CD14-positive monocyte (primary cell): ENCODE measurements around the gene RHBDL3. TPM values are rescaled to one million over a fixed set of nuclear protein-coding genes. Genes with fewer than 3 reads are reported as not detected.
A peak's percentile ranks its signal among the peaks of the same experiment; 100 is the strongest.

ENCODE experiments used
- DNase-seq, 3 donors: peaks; one replicate each; pipeline ENCODE4 v3.0.0-alpha.2; 2011 to 2022
- H2AFZ ChIP-seq: 2 replicates; pipeline ENCODE4 v1.6.0; 2012; ENCODE audit warnings: mild to moderate bottlenecking, low read depth, low read length, inconsistent platforms; ENCODE audit not compliant: insufficient read depth, poor library complexity, severe bottlenecking
- H3K27ac ChIP-seq, 2 donors: 1 replicate in 1 of 2; 2 replicates in 1 of 2; pipeline ENCODE4 v1.5.1; 2012 to 2013; ENCODE audit warnings: low read length in 2 of 2, control low read depth in 1 of 2, inconsistent platforms in 1 of 2, low read depth in 1 of 2, mild to moderate bottlenecking in 1 of 2
- H3K27me3 ChIP-seq, 2 donors: one replicate each; pipeline versions ENCODE4 v1.6.0 to v1.6.1; 2011 to 2013; ENCODE audit warnings: low read length in 2 of 2; ENCODE audit not compliant: control insufficient read depth in 2 of 2, insufficient read depth in 2 of 2
- H3K36me3 ChIP-seq, 2 donors: replicated peaks in 1 of 2; 1 replicate in 1 of 2; 2 replicates in 1 of 2; pipeline versions ENCODE4 v1.5.1 to v1.6.1; 2012 to 2013; ENCODE audit warnings: low read length in 2 of 2, control low read depth in 1 of 2, inconsistent platforms in 1 of 2, mild to moderate bottlenecking in 1 of 2; ENCODE audit not compliant: insufficient read depth in 2 of 2, control insufficient read depth in 1 of 2
- H3K4me1 ChIP-seq, 2 donors: 1 replicate in 1 of 2; 2 replicates in 1 of 2; pipeline versions ENCODE4 v1.5.1 to v1.6.1; 2012 to 2013; ENCODE audit warnings: low read length in 2 of 2, control low read depth in 1 of 2, inconsistent platforms in 1 of 2, mild to moderate bottlenecking in 1 of 2, moderate library complexity in 1 of 2; ENCODE audit not compliant: insufficient read depth in 2 of 2, control insufficient read depth in 1 of 2
- H3K4me2 ChIP-seq: replicated peaks from 2 replicates; pipeline ENCODE3; 2012; ENCODE audit warnings: low read length, moderate library complexity, mild to moderate bottlenecking; ENCODE audit not compliant: poor library complexity, severe bottlenecking; ENCODE audit errors: extremely low read depth
- H3K4me3 ChIP-seq, 3 experiments: fragments of 200-600 bp in 1 of 3; sonication (generic) in 1 of 3; replicated peaks in 1 of 3; 1 replicate in 2 of 3; 2 replicates in 1 of 3; pipeline ENCODE4 v1.5.1; 2011 to 2013; ENCODE audit warnings: low read length in 3 of 3, mild to moderate bottlenecking in 3 of 3, control low read depth in 2 of 3, low read depth in 2 of 3, inconsistent platforms in 1 of 3, moderate library complexity in 1 of 3
- H3K79me2 ChIP-seq: 2 replicates; pipeline ENCODE4 v1.6.0; 2012; ENCODE audit warnings: mild to moderate bottlenecking, control low read depth, inconsistent platforms, low read length, moderate library complexity; ENCODE audit not compliant: insufficient read depth
- H3K9ac ChIP-seq: 2 replicates; pipeline ENCODE4 v1.6.0; 2017; ENCODE audit warnings: low read length, mild to moderate bottlenecking; ENCODE audit not compliant: insufficient read depth, poor library complexity, severe bottlenecking
- H3K9me3 ChIP-seq, 2 donors: replicated peaks in 1 of 2; 1 replicate in 1 of 2; 2 replicates in 1 of 2; pipeline versions ENCODE4 v1.5.1 to v1.6.1; 2012 to 2013; ENCODE audit warnings: low read length in 2 of 2, control low read depth in 1 of 2; ENCODE audit not compliant: control insufficient read depth in 1 of 2, insufficient read depth in 1 of 2
- H4K20me1 ChIP-seq: 2 replicates; pipeline ENCODE4 v1.6.0; 2012; ENCODE audit warnings: mild to moderate bottlenecking, low read length, control low read depth, moderate library complexity; ENCODE audit not compliant: insufficient read depth
- H3K27ac Mint-ChIP-seq, 7 donors: one replicate each; pipeline ENCODE4 v1.8.0; 2020; ENCODE audit warnings: mild to moderate bottlenecking in 7 of 7, mixed read lengths in 7 of 7, moderate library complexity in 6 of 7, inconsistent platforms in 2 of 7
- H3K27me3 Mint-ChIP-seq, 3 donors: one replicate each; pipeline ENCODE4 v1.8.0; 2021 to 2022; ENCODE audit warnings: low read depth in 3 of 3, mild to moderate bottlenecking in 3 of 3, mixed read lengths in 3 of 3, moderate library complexity in 3 of 3, inconsistent platforms in 1 of 3
- H3K36me3 Mint-ChIP-seq, 2 donors: one replicate each; pipeline ENCODE4 v1.8.0; 2020; ENCODE audit warnings: mixed read lengths in 2 of 2, inconsistent platforms in 1 of 2, mild to moderate bottlenecking in 1 of 2
- H3K4me1 Mint-ChIP-seq: one replicate; pipeline ENCODE4 v1.8.0; 2020; ENCODE audit warnings: mild to moderate bottlenecking, mixed read lengths
- H3K4me3 Mint-ChIP-seq, 2 donors: one replicate each; pipeline ENCODE4 v1.8.0; 2020; ENCODE audit warnings: mild to moderate bottlenecking in 2 of 2, mixed read lengths in 2 of 2, moderate library complexity in 1 of 2
- H3K9me3 Mint-ChIP-seq, 7 donors: one replicate each; pipeline ENCODE4 v1.8.0; 2020 to 2022; ENCODE audit warnings: mixed read lengths in 7 of 7, mild to moderate bottlenecking in 6 of 7, moderate library complexity in 6 of 7, inconsistent platforms in 2 of 7
- WGBS: methylation state at CpG from one replicate; pipeline ENCODE4 v1.1.5; 2013; ENCODE audit warnings: missing lambda C conversion rate; ENCODE audit not compliant: insufficient coverage; 5-methylcytosine and 5-hydroxymethylcytosine counted together
- intact Hi-C, 2 donors: fragments of 100-400 bp; cut with micrococcal nuclease; formaldehyde crosslinking; loops; one replicate each; pipeline versions ENCODE4 v1.15.0 to v1.15.1; 2023
- polyA plus RNA-seq, 3 donors: library from polyadenylated mRNA; depleted of rRNA in 1 of 3; unstranded in 2 of 3; stranded (reverse) in 1 of 3; fragments of 300-500 nt in 2 of 3; fragments of >200 nt in 1 of 3; fragmentation: Illumina TruSeq in 2 of 3; gene quantifications; 1 replicate in 2 of 3; 2 replicates in 1 of 3; pipeline ENCODE4 v1.2.3, GENCODE V29; 2012 to 2021
- TF ChIP-seq, protein P1 (sequence below): fragments of 200-600 bp; IDR thresholded peaks from one replicate; pipeline ENCODE4 v1.8.0; 2022; ENCODE audit warnings: antibody characterized with exemption, mild to moderate bottlenecking

The RHBDL3 gene
- polyA plus RNA-seq, 3 donors = 0.05 TPM; not detected in 2

DNA sequence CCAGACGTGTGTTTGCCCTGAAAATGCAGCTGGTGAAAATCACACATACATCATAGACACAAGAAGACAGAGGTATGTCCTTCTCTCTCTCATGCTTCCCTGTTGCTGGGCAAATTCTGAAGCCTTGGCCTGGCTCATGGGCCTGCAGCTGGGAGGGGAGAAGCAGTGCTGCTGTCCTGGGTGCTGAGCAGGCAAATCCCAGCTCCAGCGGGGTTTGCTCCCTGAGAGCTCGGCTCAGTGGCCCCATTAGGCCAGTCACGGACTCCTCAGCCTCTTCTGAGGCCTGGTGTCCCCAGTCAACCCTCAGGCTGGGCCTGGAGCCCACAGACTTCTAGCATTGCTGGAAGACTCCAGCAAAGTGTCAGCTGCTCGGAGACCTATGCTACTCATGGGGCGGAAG is 11.7 kb downstream of the RHBDL3 start:
- H3K4me3 ChIP-seq = no peak overlapping the region
- no peak overlapping the region for H3K9ac ChIP-seq
- no peak overlapping the region for H3K4me3 Mint-ChIP-seq
- peak overlapping the region in 5 of 7 donors; percentile 13 to 87 (median 58) for H3K27ac Mint-ChIP-seq
- H3K36me3 Mint-ChIP-seq = peaks cover 0 to 3% of the 10 kb centered on the region in 2 donors
- no peak overlapping the region for H2AFZ ChIP-seq
- intact Hi-C loops = no loop called here
- no peaks in the 10 kb centered on the region for H3K36me3 ChIP-seq
- WGBS = 92% methylated on average over 5 of the region's 6 CpGs
- peaks cover 26 to 30% of the 10 kb centered on the region in 2 donors for H3K4me1 ChIP-seq
- H4K20me1 ChIP-seq = peaks cover 4% of the 10 kb centered on the region
- no peak for DNase-seq
- H3K9me3 Mint-ChIP-seq = peaks cover 0 to 6% (median 0%) of the 10 kb centered on the region in 7 donors
- TF ChIP-seq, protein P1, sequence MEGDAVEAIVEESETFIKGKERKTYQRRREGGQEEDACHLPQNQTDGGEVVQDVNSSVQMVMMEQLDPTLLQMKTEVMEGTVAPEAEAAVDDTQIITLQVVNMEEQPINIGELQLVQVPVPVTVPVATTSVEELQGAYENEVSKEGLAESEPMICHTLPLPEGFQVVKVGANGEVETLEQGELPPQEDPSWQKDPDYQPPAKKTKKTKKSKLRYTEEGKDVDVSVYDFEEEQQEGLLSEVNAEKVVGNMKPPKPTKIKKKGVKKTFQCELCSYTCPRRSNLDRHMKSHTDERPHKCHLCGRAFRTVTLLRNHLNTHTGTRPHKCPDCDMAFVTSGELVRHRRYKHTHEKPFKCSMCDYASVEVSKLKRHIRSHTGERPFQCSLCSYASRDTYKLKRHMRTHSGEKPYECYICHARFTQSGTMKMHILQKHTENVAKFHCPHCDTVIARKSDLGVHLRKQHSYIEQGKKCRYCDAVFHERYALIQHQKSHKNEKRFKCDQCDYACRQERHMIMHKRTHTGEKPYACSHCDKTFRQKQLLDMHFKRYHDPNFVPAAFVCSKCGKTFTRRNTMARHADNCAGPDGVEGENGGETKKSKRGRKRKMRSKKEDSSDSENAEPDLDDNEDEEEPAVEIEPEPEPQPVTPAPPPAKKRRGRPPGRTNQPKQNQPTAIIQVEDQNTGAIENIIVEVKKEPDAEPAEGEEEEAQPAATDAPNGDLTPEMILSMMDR = no peak
- peaks cover 0 to 4% of the 10 kb centered on the region in 2 donors for H3K27me3 ChIP-seq
- H3K79me2 ChIP-seq = no peaks in the 10 kb centered on the region
- no peaks in the 10 kb centered on the region for H3K9me3 ChIP-seq
- peaks cover 17 to 34% (median 31%) of the 10 kb centered on the region in 3 donors for H3K27me3 Mint-ChIP-seq
- H3K4me1 Mint-ChIP-seq = peaks cover 41% of the 10 kb centered on the region
- H3K27ac ChIP-seq = no peak overlapping the region
- H3K4me2 ChIP-seq = no peak overlapping the region

DNA sequence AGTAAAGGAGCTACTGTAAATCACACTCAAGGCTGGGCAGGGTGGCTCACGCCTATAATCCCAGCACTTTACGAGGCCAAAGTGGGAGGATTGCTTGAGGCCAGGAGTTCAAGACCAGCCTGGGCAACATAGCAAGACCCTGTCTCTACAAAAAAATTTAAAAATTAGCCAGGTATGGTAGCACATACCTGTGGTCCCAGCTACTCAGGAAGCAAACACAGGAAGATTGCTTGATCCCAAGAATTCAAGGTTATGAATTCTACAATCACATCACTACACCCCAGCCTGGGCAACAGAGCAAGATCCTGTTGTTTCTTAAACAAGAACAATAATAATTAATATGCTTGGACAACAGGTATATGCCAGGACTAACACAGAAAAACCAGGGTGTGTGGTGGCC is 13.2 kb downstream of the RHBDL3 start:
- DNase-seq = no peak
- intact Hi-C loops = no loop called here
- Mint-ChIP-seq H3K36me3 (peaks cover 0 to 6% of the 10 kb centered on the region in 2 donors), H3K9me3 (peaks cover 0 to 2% (median 0%) of the 10 kb centered on the region in 7 donors), H3K4me1 (peaks cover 33% of the 10 kb centered on the region), H3K4me3 (no peak overlapping the region), H3K27me3 (peaks cover 18 to 25% (median 25%) of the 10 kb centered on the region in 3 donors), H3K27ac (no peak overlapping the region)
- Histone ChIP-seq H3K27me3 (peaks cover 0 to 6% of the 10 kb centered on the region in 2 donors), H3K27ac (no peak overlapping the region), H3K9ac (no peak overlapping the region), H4K20me1 (peaks cover 4% of the 10 kb centered on the region), H2AFZ (no peak overlapping the region), H3K4me1 (peaks cover 26 to 28% of the 10 kb centered on the region in 2 donors), H3K79me2 (no peaks in the 10 kb centered on the region), H3K4me2 (no peak overlapping the region), H3K4me3 (no peak overlapping the region), H3K36me3 (no peaks in the 10 kb centered on the region), H3K9me3 (no peaks in the 10 kb centered on the region)
- WGBS = 100% methylated on average over 1 of the region's 2 CpGs
- TF ChIP-seq, protein P1 = no peak
